Aorta (tissue), 5 donors: ENCODE measurements around the gene MEX3A. TPM values are rescaled to one million over a fixed set of nuclear protein-coding genes. Genes with fewer than 3 reads are reported as not detected.
"Not testable (repeated sequence)": the region's sequence is repeated elsewhere in the genome, so short reads cannot be mapped to it uniquely, and the experiment has no call there.

Experiments used
- ATAC-seq: fragments of 200-7000 bp; cut with Tn5 transposase; one replicate; pipeline ENCODE4 v1.9.1; 2022; ENCODE audit warnings: moderate library complexity; ENCODE audit not compliant: low FRiP score
- DNase-seq, 2 donors: peaks; one replicate each; pipeline ENCODE4 v3.0.0-alpha.2; 2020
- H3K27ac ChIP-seq, 2 donors: one replicate each; pipeline ENCODE4 v1.5.1; 2013; ENCODE audit warnings: low read length in 2 of 2, mild to moderate bottlenecking in 2 of 2, moderate library complexity in 2 of 2, control low read depth in 1 of 2, inconsistent platforms in 1 of 2, low read depth in 1 of 2
- H3K27me3 ChIP-seq, 2 donors: one replicate each; pipeline ENCODE4 v1.6.1; 2013; ENCODE audit warnings: control low read depth in 1 of 2, low read length in 1 of 2, mild to moderate bottlenecking in 1 of 2, moderate library complexity in 1 of 2; ENCODE audit not compliant: insufficient read depth in 2 of 2, control insufficient read depth in 1 of 2
- H3K36me3 ChIP-seq, 2 donors: one replicate each; pipeline ENCODE4 v1.6.1; 2013; ENCODE audit warnings: control low read depth in 1 of 2, low read length in 1 of 2, mild to moderate bottlenecking in 1 of 2; ENCODE audit not compliant: insufficient read depth in 2 of 2, control insufficient read depth in 1 of 2
- H3K4me1 ChIP-seq, 2 donors: one replicate each; pipeline ENCODE4 v1.6.1; 2013; ENCODE audit warnings: low read length in 2 of 2, control low read depth in 1 of 2, mild to moderate bottlenecking in 1 of 2, moderate library complexity in 1 of 2; ENCODE audit not compliant: insufficient read depth in 2 of 2, control insufficient read depth in 1 of 2
- H3K4me3 ChIP-seq, 2 donors: one replicate each; pipeline ENCODE4 v1.5.1; 2013; ENCODE audit warnings: low read length in 2 of 2, control low read depth in 1 of 2, mild to moderate bottlenecking in 1 of 2
- H3K9me3 ChIP-seq: one replicate; pipeline ENCODE4 v1.6.1; 2013; ENCODE audit warnings: mild to moderate bottlenecking, low read length; ENCODE audit not compliant: control insufficient read depth
- WGBS, 2 donors: extraction: QIAGEN DNeasy Blood & Tissue Kit; methylation state at CpG; one replicate each; pipeline ENCODE4 v1.1.7; 2013; 5-methylcytosine and 5-hydroxymethylcytosine counted together
- intact Hi-C, 2 donors: fragments of 100-400 bp; cut with DNase I; formaldehyde crosslinking; loops; one replicate each; pipeline versions ENCODE4 v1.14.2 to v1.15.0; 2022
- polyA plus RNA-seq, 2 donors: library from polyadenylated mRNA; stranded (reverse); fragments of 200-250 nt; gene quantifications; one replicate each; pipeline ENCODE4 v1.2.3, GENCODE V29; 2013
- total RNA-seq, 2 donors: library from RNA; stranded (reverse); fragmentation: NEBNext Ultra II Directional; extraction: Animal tissue kit (Norgen Biotek cat#: 25700); gene quantifications; one replicate each; pipeline ENCODE4 v1.2.1, GENCODE V29; 2021
- donor health status: healthy with polysubstance abuse.
- donor health status: Bipolar disorder and iron deficiency.
- donor health status: DM: no; HTN: no; CAD: no.
- donor health status: DM: no; HTN: no; CAD: no.
- donor health status: DM: yes; HTN: yes; CAD: no.

MEX3A gene
- total and polyA plus RNA-seq, 4 donors: 0.03 to 1.6 (median 0.68) TPM

DNA sequence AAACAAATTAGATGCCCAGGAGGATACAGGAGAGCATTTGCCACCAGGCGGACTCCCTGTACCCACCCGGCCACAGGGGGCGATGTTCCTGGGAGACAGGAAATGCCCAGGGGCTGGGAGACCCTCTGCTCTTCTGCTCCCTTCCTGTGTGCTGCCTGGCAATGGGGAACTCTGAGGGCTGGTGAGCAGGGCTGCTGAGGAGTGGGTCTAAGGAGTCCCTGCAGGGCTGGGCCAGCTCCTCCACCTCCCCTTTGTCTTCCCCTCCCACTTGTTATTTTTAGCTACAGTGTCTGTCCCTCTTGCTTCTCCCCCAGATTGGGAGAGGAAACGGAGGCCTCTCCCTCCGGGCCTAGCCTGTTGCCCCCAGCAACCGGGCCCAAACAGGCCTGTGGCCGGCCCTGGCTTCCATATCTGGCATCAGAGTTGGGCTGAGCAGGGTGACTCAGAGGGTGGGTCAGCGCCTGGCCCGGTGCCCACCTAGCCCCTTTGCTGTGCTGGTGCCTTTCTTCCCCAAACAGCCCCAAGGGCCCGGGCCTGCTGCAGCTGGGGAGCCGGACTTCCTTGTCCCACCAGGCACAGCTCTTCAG is 43.9 kb upstream of the MEX3A start:
- peaks cover 0 to 2% of the 10 kb centered on the region in 2 donors for H3K36me3 ChIP-seq

DNA sequence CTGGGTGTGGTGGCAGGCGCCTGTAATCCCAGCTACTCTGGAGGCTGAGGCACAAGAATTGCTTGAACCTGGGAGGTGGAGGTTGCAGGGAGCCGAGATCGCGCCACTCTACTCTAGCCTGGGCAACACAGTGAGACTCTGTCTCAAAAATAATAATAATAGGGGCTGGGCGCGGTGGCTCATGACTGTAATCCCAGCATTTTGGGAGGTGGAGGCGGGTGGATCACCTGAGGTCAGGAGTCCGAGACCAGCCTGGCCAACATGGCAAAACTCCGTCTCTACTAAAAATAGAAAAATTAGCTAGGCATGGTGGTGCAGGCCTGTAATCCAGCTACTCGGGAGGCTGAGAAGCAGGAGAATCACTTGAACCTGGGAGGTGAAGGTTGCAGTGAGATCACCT is 43.3 kb upstream of the MEX3A start:
- peak; percentile 61 to 86 for DNase-seq
- not testable (repeated sequence) for H3K27me3 ChIP-seq, H3K4me3 ChIP-seq, H3K4me1 ChIP-seq, H3K36me3 ChIP-seq, H3K9me3 ChIP-seq, ATAC-seq
- intact Hi-C loops: loop anchor here in 1 of 2 donors (10.0 kb wide), 1 partner anchor 151 kb away; the partner anchor contains the start of gene ARHGEF2
- H3K27ac ChIP-seq: peak overlapping the region; percentile 31 to 82
- 17 to 21% methylated on average over 10 of the region's 10 CpGs for WGBS, 2 donors

More for the DNA sequence above, 43.9 kb upstream of the MEX3A start:
- DNase-seq (peak; percentile 98 to 99), ATAC-seq (peak; percentile 78)
- intact Hi-C loops: loop anchor here in 1 of 2 donors (10.0 kb wide), 1 partner anchor 151 kb away; the partner anchor contains the start of gene ARHGEF2
- no peaks in the 10 kb centered on the region for H3K4me1 ChIP-seq
- H3K4me3 ChIP-seq: no peak overlapping the region
- H3K9me3 ChIP-seq: no peaks in the 10 kb centered on the region
- peak overlapping the region; percentile 88 to 97 for H3K27ac ChIP-seq
- H3K27me3 ChIP-seq: no peaks in the 10 kb centered on the region
- WGBS, 2 donors: 3 to 4% methylated on average over 11 of the region's 11 CpGs

DNA sequence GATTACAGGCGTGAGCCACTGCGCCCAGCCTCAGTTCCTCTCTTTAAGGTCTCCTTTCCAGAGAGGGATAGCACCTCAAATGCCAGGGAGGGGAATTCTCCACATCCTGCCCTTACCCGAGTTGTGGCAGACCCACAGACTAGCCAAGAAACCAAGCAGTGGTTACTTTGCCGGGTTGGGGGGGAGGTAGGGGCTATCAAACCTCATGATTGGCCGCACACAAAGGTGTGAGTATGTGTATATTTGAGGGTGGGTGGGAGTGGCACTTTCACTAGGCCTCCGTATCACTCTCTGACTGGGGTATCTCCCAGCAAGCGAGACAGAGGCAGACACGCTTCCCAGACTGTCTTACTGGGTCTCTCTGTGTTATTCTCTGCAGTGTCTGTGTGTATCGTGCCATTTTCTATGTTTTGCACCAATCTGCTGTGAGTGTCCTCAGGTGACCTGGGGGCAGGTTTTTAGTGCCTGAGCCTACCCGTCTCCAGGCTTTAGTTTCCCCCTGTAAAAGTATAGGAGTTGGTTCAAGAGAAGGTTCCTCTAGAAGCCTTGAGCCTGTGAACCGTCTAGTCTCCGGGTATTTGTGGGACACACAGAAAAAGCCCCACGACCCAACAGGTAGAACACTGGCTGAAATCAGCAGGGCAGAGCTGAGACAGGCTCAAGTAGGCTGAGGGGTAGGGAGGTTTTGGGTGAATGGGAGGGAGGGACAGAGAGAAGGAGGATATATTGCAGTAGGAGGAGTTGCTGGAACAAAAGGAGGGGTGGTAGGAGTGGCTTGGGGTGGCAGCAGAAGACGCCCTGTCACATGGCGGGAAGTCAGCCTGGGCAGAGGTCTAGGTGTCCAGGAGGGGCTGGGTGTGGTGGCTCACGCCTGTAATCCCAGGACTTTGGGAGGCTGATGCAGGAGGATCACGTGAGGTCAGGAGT is 42.6 kb upstream of the MEX3A start:
- Histone ChIP-seq H3K4me3 (no peak overlapping the region), H3K27me3 (no peaks in the 10 kb centered on the region), H3K36me3 (no peaks in the 10 kb centered on the region), H3K9me3 (no peaks in the 10 kb centered on the region), H3K4me1 (no peaks in the 10 kb centered on the region), H3K27ac (peak overlapping the region; percentile 82 to 98)
- no peak for ATAC-seq
- peak; percentile 79 to 84 for DNase-seq
- WGBS, 2 donors: 31 to 34% methylated on average over 17 of the region's 17 CpGs
- intact Hi-C loops: loop anchor here in 1 of 2 donors (10.0 kb wide), 1 partner anchor 150 kb away; the partner anchor contains the start of gene ARHGEF2

DNA sequence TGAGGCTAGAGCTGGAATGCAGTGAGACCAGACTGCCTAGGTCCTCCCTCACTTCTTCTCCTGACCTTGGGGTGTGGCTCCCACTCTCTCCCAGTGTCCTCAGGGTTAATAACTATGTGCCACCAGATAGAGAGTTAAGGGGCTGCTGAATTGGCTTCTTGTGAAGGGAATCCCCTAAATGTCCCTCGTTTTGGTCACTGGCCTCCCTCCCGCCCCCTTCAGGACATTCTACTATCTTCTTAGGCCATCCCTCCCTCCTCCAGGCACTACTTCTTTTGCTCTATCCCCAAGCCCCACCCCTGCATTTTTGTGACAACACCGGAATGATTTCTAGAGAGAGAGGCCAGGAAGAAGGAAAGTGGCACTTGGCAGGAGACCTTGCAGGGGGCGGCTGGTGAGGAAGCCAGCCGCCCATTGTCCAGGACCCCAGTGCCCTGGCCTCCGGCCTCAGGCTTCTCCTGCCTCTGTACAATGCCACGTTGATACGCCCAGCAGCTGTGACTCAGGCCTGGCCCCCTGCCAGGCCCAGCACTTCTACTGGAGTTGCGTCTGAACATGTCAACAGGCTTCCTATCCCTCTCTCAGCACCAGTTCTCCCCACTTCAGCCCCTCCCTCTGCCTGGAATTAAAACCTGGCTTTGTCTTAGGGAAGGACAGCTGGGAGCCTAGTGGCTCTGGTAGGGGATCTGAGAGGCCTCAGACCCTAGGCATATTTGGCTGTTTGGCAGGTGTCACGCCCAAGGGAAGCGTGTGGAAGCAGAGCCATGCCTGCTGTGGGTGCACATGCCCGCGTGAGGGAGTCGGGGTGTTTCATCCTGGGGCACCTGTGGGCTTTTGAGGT is 41.3 kb upstream of the MEX3A start:
- intact Hi-C loops: loop anchor here in 1 of 2 donors (10.0 kb wide), 1 partner anchor 149 kb away; the partner anchor contains the start of gene ARHGEF2
- DNase-seq: peak; percentile 97 to 98
- 1 to 2% methylated on average over 14 of the region's 14 CpGs for WGBS, 2 donors
- H3K4me3 ChIP-seq: peak overlapping the region; percentile 5 to 33
- no peaks in the 10 kb centered on the region for H3K36me3 ChIP-seq
- no peaks in the 10 kb centered on the region for H3K9me3 ChIP-seq
- no peaks in the 10 kb centered on the region for H3K4me1 ChIP-seq
- peak overlapping the region; percentile 87 to 99 for H3K27ac ChIP-seq
- ATAC-seq: peak; percentile 79
- no peaks in the 10 kb centered on the region for H3K27me3 ChIP-seq

DNA sequence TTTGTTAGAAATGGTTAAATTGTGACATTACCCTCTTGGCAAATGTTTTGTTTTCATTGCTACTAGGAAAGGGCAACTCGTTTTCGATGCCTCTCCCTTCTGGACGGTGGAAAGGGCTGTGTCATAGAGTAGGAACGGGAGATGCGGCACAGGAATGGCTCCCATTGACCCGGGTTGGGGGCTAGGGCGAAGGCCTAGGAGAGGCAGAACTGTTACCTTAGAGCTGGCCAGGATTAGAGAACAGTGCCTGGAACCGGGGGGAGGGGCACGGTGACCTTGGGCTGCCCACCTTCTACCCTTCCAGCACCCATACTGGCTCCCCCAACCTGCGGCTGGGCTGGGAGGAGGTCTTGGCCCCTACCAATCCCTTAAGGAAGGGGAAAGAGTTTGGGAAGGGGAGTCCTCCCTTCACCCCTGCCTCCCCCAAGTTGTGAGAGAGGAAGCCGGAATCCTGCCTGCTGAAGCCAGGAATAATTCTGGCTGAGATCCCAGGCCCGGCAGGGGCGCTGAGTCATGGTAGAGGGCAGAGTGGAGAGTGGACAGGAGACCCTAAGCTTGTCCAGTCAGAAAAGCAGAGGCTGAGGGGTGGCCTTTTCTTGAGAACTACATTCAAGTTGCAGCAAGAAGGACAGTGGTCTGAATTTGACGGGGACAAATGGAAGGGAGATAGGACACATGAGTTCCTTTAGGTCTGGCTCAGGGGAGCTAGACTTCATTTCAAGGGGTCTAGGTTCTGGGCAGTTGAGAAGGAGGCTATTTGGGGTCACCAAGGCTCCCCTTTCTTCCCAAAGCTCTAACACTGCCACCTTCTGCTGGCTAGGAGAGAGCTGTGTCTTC is 40.5 kb upstream of the MEX3A start:
- 2 to 3% methylated on average over 14 of the region's 14 CpGs for WGBS, 2 donors
- ATAC-seq (peak; percentile 64), DNase-seq (peak; percentile 93)

DNA sequence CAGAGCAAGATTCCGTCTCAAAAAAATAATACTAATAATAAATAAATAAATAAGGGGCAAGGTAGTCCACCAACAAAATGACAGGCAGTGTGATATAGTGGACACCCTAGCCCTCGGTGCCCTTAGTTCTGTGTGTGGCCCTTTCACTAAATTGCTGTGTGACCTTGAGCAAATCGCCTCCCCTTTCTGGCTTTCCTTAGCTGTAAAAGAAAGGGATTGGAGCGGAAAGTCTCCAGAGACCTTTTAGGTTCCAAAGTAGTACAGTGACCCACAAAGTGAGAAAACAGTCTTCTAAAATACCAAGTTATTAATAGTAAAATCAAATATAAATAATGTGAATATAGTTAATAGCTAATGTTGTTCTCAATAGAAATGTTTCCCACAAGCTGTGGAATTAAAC is 39.8 kb upstream of the MEX3A start:
- Histone ChIP-seq H3K4me1 (no peaks in the 10 kb centered on the region), H3K27ac (peak overlapping the region in 1 of 2 donors; percentile 91), H3K4me3 (peak overlapping the region; percentile 21 to 40), H3K36me3 (no peaks in the 10 kb centered on the region), H3K9me3 (no peaks in the 10 kb centered on the region), H3K27me3 (no peaks in the 10 kb centered on the region)
- 4 to 5% methylated on average over 4 of the region's 4 CpGs for WGBS, 2 donors
- DNase-seq (no peak), ATAC-seq (no peak)
- intact Hi-C loops: loop anchor here in 1 of 2 donors (10.0 kb wide), 1 partner anchor 147 kb away; the partner anchor contains the start of gene ARHGEF2

More for the DNA sequence above, 40.5 kb upstream of the MEX3A start:
- no peaks in the 10 kb centered on the region for H3K36me3 ChIP-seq
- no peaks in the 10 kb centered on the region for H3K9me3 ChIP-seq
- peak overlapping the region; percentile 87 to 99 for H3K27ac ChIP-seq
- intact Hi-C loops: loop anchor here in 1 of 2 donors (10.0 kb wide), 1 partner anchor 148 kb away; the partner anchor contains the start of gene ARHGEF2
- H3K27me3 ChIP-seq: no peaks in the 10 kb centered on the region
- H3K4me3 ChIP-seq: peak overlapping the region; percentile 39 to 40
- H3K4me1 ChIP-seq: no peaks in the 10 kb centered on the region

DNA sequence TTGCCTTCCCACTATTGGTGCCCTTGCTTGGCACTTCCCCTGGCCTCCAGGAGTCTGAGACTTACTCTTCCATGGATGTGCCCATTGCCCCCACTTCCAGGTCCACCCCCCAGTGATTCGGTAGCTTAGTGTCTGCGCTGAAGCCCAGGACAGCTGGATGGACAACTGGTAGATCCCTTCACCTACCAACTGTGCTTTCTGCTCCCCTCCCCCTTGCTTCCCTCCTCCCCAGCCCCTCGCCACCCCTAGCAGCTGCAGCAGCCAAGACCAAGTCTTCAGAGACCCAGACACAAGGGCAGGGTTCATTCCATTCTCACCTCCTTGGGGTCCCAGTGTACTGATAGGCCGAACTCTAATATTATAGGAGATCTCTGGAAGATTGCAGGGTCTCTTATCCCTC is 39.2 kb upstream of the MEX3A start:
- no peaks in the 10 kb centered on the region for H3K9me3 ChIP-seq
- no peak overlapping the region for H3K4me3 ChIP-seq
- no peaks in the 10 kb centered on the region for H3K36me3 ChIP-seq
- WGBS, 2 donors: 35 to 41% methylated on average over 4 of the region's 4 CpGs
- intact Hi-C loops: loop anchor here in 1 of 2 donors (10.0 kb wide), 1 partner anchor 147 kb away; the partner anchor contains the start of gene ARHGEF2
- H3K4me1 ChIP-seq: no peaks in the 10 kb centered on the region
- ATAC-seq (no peak), DNase-seq (no peak)
- H3K27me3 ChIP-seq: no peaks in the 10 kb centered on the region
- peak overlapping the region; percentile 30 to 79 for H3K27ac ChIP-seq
